ENCODE data around the gene APOBR. TPM values are rescaled to one million over a fixed set of nuclear protein-coding genes. Genes with fewer than 3 reads are reported as not detected.

Gene APOBR
- total RNA-seq, 1 experiment from 2014 or later, result 0.05 TPM

- DNase-seq (ENCODE audit: low read depth, low spot score) (no peak), ATAC-seq (no peak)
- H2AFZ ChIP-seq (ENCODE audit: low read depth, low read length, poor library complexity, severe bottlenecking), result no peak overlapping the region
- H3K4me2 ChIP-seq (ENCODE audit: low read length), result no peak overlapping the region
- RAD21 ChIA-PET (ENCODE audit: low non-redundant PET in 1 of 2, low total read pairs in 2 of 2, uncharacterized antibody in 2 of 2, unreplicated experiment in 2 of 2), result no interaction called here
- CTCF ChIA-PET, result no interaction called here
- no peak overlapping the region for H3K27ac ChIP-seq (ENCODE audit: low read depth, low read length)
- H3K4me3 ChIP-seq (replicated peaks in 1 of 2; ENCODE audit: low read depth in 1 of 2, low read length in 2 of 2), result no peak overlapping the region
- POLR2A ChIA-PET, result no interaction called here
- H3K9me2 ChIP-seq (ENCODE audit: insufficient read depth), result no peaks in the 10 kb centered on the region
- H3K27me3 ChIP-seq (ENCODE audit: insufficient read depth, low read length), result no peaks in the 10 kb centered on the region
- no peaks in the 10 kb centered on the region for H3K9me3 ChIP-seq (ENCODE audit: control insufficient read depth in 1 of 2, insufficient read depth in 1 of 2, low read depth in 1 of 2, low read length in 2 of 2)
- no peak overlapping the region for H3K9ac ChIP-seq (ENCODE audit: low read length)
- no peaks in the 10 kb centered on the region for H3K4me1 ChIP-seq (ENCODE audit: control insufficient read depth in 1 of 2, insufficient read depth in 2 of 2, low read length in 2 of 2)
- H3K36me3 ChIP-seq (ENCODE audit: control insufficient read depth in 1 of 2, insufficient read depth in 2 of 2, low read length in 2 of 2), result no peaks in the 10 kb centered on the region
- TF ChIP-seq EZH2 (IDR thresholded peaks at IDR 0.05) (no peak), SP1 (IDR thresholded peaks at IDR 0.05; ENCODE audit: low read depth) (no peak), RAD21 (IDR thresholded peaks at IDR 0.05; ENCODE audit: low read depth) (no peak), YY1 (IDR thresholded peaks at IDR 0.05; ENCODE audit: extremely low read depth, insufficient replicate concordance, low read depth, low read length) (no peak), REST (IDR thresholded peaks at IDR 0.05; ENCODE audit: low read depth) (no peak), ZFX (IDR thresholded peaks at IDR 0.05) (no peak), CEBPB (IDR thresholded peaks at IDR 0.05; ENCODE audit: low read depth) (no peak)
- H4K20me1 ChIP-seq (ENCODE audit: insufficient read depth), result no peaks in the 10 kb centered on the region
- no peaks in the 10 kb centered on the region for H3K79me2 ChIP-seq (ENCODE audit: insufficient read depth, low read length)
- intact Hi-C loops (cut with micrococcal nuclease), result no loop called here
- BruUV-seq (replicated peaks), result no TSS peak
Measured at GRCh38 chr16:28542646-28543045, 48.2 kb downstream of the APOBR start.

- no peaks in the 10 kb centered on the region for H3K9me3 ChIP-seq (ENCODE audit: control insufficient read depth in 1 of 2, insufficient read depth in 1 of 2, low read depth in 1 of 2, low read length in 2 of 2)
- no peak overlapping the region for H3K4me3 ChIP-seq (replicated peaks in 1 of 2; ENCODE audit: low read depth in 1 of 2, low read length in 2 of 2)
- no peaks in the 10 kb centered on the region for H4K20me1 ChIP-seq (ENCODE audit: insufficient read depth)
- no peak overlapping the region for H3K4me2 ChIP-seq (ENCODE audit: low read length)
- RAD21 ChIA-PET (ENCODE audit: low non-redundant PET in 1 of 2, low total read pairs in 2 of 2, uncharacterized antibody in 2 of 2, unreplicated experiment in 2 of 2), result no interaction called here
- TF ChIP-seq EZH2phosphoT487 (IDR thresholded peaks at IDR 0.05; ENCODE audit: borderline replicate concordance) (no peak), CEBPB (IDR thresholded peaks at IDR 0.05; ENCODE audit: low read depth) (no peak), ELF1 (IDR thresholded peaks at IDR 0.05; ENCODE audit: borderline replicate concordance, low read depth) (no peak), ATF3 (IDR thresholded peaks at IDR 0.05) (no peak), SRF (IDR thresholded peaks at IDR 0.05; ENCODE audit: low read depth) (no peak)
- no peaks in the 10 kb centered on the region for H3K79me2 ChIP-seq (ENCODE audit: insufficient read depth, low read length)
- CTCF ChIA-PET, result no interaction called here
- POLR2A ChIA-PET, result interaction anchor here (0.5 kb wide), 1 partner anchor 11 kb away, joined by 3 read pairs; the partner anchor contains the start of gene SGF29
- H3K4me1 ChIP-seq (ENCODE audit: control insufficient read depth in 1 of 2, insufficient read depth in 2 of 2, low read length in 2 of 2), result no peaks in the 10 kb centered on the region
- no TSS peak for BruUV-seq (replicated peaks)
- H3K27ac ChIP-seq (ENCODE audit: low read depth, low read length), result no peak overlapping the region
- no peaks in the 10 kb centered on the region for H3K27me3 ChIP-seq (ENCODE audit: insufficient read depth, low read length)
- H3K9me2 ChIP-seq (ENCODE audit: insufficient read depth), result no peaks in the 10 kb centered on the region
- ATAC-seq (no peak), DNase-seq (ENCODE audit: low read depth, low spot score) (no peak)
- no peak overlapping the region for H2AFZ ChIP-seq (ENCODE audit: low read depth, low read length, poor library complexity, severe bottlenecking)
- no peaks in the 10 kb centered on the region for H3K36me3 ChIP-seq (ENCODE audit: control insufficient read depth in 1 of 2, insufficient read depth in 2 of 2, low read length in 2 of 2)
- intact Hi-C loops (cut with micrococcal nuclease), result no loop called here
- no peak overlapping the region for H3K9ac ChIP-seq (ENCODE audit: low read length)
Measured at GRCh38 chr16:28543072-28543471, 48.6 kb downstream of the APOBR start.
